ENCODE measurements around the gene ATG101.

The ATG101 gene

GRCh38 chr12:52057638-52058576 is 11.9 kb upstream of the ATG101 start:
- DNase-seq (ENCODE audit: low read depth in 2 of 3, low spot score in 1 of 3): no peak

GRCh38 chr12:52058631-52059361 is 11.0 kb upstream of the ATG101 start:
- DNase-seq (ENCODE audit: low read depth in 2 of 3, low spot score in 1 of 3): no peak

- DNase-seq (ENCODE audit: low read depth in 2 of 3, low spot score in 1 of 3): no peak
These were observed 9.9 kb upstream of the ATG101 start for GRCh38 chr12:52059582-52060497.

GRCh38 chr12:52060498-52061177 is 9.1 kb upstream of the ATG101 start:
- no peak for DNase-seq (ENCODE audit: low read depth in 2 of 3, low spot score in 1 of 3)

GRCh38 chr12:52061470-52062166 is 8.2 kb upstream of the ATG101 start:
- no peak for DNase-seq (ENCODE audit: low read depth in 2 of 3, low spot score in 1 of 3)

GRCh38 chr12:52062167-52063081 is 7.4 kb upstream of the ATG101 start:
- DNase-seq (ENCODE audit: low read depth in 2 of 3, low spot score in 1 of 3): no peak

GRCh38 chr12:52063082-52063924 is 6.5 kb upstream of the ATG101 start:
- no peak for DNase-seq (ENCODE audit: low read depth in 2 of 3, low spot score in 1 of 3)

GRCh38 chr12:52063981-52064649 is 5.7 kb upstream of the ATG101 start:
- DNase-seq (ENCODE audit: low read depth in 2 of 3, low spot score in 1 of 3): no peak

GRCh38 chr12:52066346-52067080 is 3.3 kb upstream of the ATG101 start:
- DNase-seq (ENCODE audit: low read depth in 2 of 3, low spot score in 1 of 3): no peak

- no peak for DNase-seq (ENCODE audit: low read depth in 2 of 3, low spot score in 1 of 3)
These were observed 2.8 kb upstream of the ATG101 start for GRCh38 chr12:52067081-52067374.

- no peak for DNase-seq (ENCODE audit: low read depth in 2 of 3, low spot score in 1 of 3)
These were observed 577 bp downstream of the ATG101 start for GRCh38 chr12:52070185-52070925.

- no peak for DNase-seq (ENCODE audit: low read depth in 2 of 3, low spot score in 1 of 3)
These were observed 4.0 kb downstream of the ATG101 start for GRCh38 chr12:52073531-52074381.

- no peak for DNase-seq (ENCODE audit: low read depth in 2 of 3, low spot score in 1 of 3)
These were observed 5.4 kb downstream of the ATG101 start for GRCh38 chr12:52074971-52075724.

GRCh38 chr12:52076811-52077210 is 7.0 kb downstream of the ATG101 start:
- DNase-seq (ENCODE audit: low read depth in 2 of 3, low spot score in 1 of 3): no peak

GRCh38 chr12:52078276-52078675 is 8.5 kb downstream of the ATG101 start:
- no peak for DNase-seq (ENCODE audit: low read depth in 2 of 3, low spot score in 1 of 3)

Measured in stimulated activated CD4-positive, alpha-beta T cell treated with anti-CD3 and anti-CD28 coated beads, Interleukin-12 subunit alpha, Interleukin-12 subunit beta, amount 100 ng/mL, for 48 hours (primary cell).